Activated T-cell treated with anti-CD3 and anti-CD28 coated beads, Interleukin-2, amount 50 U/mL, for 72 hours (primary cell): ENCODE measurements around the gene NUP205. TPM values are rescaled to one million over a fixed set of nuclear protein-coding genes. Genes with fewer than 3 reads are reported as not detected.

Experiments
- ATAC-seq, 2 donors: fragments of 150-1000 bp; cut with Tn5 transposase; replicated peaks in 1 of 2; 2 replicates each; pipeline ENCODE4 v1.10.0; 2021; ENCODE audit warnings: moderate library complexity in 2 of 2, mild to moderate bottlenecking in 1 of 2
- DNase-seq, 2 donors: peaks; one replicate each; pipeline ENCODE4 v3.0.0; 2021 to 2022; ENCODE audit warnings: mixed read lengths in 1 of 2
- H3K27ac Mint-ChIP-seq: one replicate; pipeline ENCODE4 v1.8.0; 2022; ENCODE audit warnings: mild to moderate bottlenecking, moderate library complexity, mixed read lengths
- H3K27me3 Mint-ChIP-seq: one replicate; pipeline ENCODE4 v1.8.0; 2022; ENCODE audit warnings: low read depth, mixed read lengths
- H3K36me3 Mint-ChIP-seq, 2 donors: one replicate each; pipeline ENCODE4 v1.8.0; 2022; ENCODE audit warnings: mixed read lengths in 2 of 2, mild to moderate bottlenecking in 1 of 2; ENCODE audit not compliant: insufficient read depth in 2 of 2
- H3K4me1 Mint-ChIP-seq: one replicate; pipeline ENCODE4 v1.8.0; 2022; ENCODE audit warnings: low read depth, mixed read lengths
- H3K4me3 Mint-ChIP-seq, 2 donors: one replicate each; pipeline ENCODE4 v1.8.0; 2022; ENCODE audit warnings: mild to moderate bottlenecking in 2 of 2, mixed read lengths in 2 of 2, moderate library complexity in 2 of 2
- H3K9me3 Mint-ChIP-seq, 2 donors: one replicate each; pipeline ENCODE4 v1.8.0; 2022; ENCODE audit warnings: mixed read lengths in 2 of 2
- total RNA-seq, 2 donors: library from RNA; stranded (reverse); gene quantifications; one replicate each; pipeline ENCODE4 v1.2.3, GENCODE V29; 2022

The NUP205 gene
- total RNA-seq, 2 donors from 2014 or later = 76.6 to 79.8 TPM

DNA sequence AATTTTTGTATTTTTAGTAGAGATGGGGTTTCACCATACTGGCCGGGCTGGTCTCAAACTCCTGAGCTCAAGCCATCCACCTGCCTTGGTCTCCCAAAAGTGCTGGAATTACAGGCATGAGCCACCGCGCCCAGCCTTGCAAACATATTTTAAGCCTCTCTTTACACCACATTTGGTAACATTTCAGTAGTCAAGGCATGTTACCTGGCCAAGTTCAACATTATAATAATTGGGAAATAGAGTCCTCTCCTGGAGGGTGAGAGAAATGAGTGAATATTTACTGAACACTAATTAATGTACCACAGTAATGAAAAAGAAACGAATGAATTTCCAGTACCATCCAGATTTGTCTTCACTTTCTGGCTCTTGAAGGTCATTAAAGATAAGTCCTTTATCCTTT is 37.8 kb upstream of the NUP205 start:
- Mint-ChIP-seq H3K9me3 (no peaks in the 10 kb centered on the region), H3K4me1 (no peaks in the 10 kb centered on the region), H3K36me3 (no peaks in the 10 kb centered on the region), H3K4me3 (no peak overlapping the region), H3K27me3 (no peaks in the 10 kb centered on the region), H3K27ac (no peak overlapping the region)
- ATAC-seq (no peak), DNase-seq (no peak)

DNA sequence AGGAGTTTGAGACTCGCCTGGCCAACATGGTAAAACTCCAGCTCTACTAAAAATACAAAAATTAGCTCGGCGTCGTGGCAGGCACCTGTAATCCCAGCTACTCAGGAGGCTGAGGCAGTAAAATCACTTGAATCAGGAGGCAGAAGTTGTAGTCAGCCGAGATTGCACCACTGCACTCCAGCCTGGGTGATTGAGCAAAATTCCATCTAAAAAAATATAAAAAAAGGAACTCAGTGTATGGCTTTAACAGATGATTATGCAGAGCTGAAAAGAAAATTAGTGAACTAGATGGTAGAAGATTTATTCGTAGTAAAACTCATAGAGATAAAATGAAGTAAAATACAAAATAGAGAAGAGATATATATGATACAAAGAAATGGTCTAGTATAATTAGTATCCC is 35.2 kb upstream of the NUP205 start:
- no peak for DNase-seq
- H3K4me1 Mint-ChIP-seq = no peaks in the 10 kb centered on the region
- H3K4me3 Mint-ChIP-seq = no peak overlapping the region
- no peaks in the 10 kb centered on the region for H3K27me3 Mint-ChIP-seq
- H3K36me3 Mint-ChIP-seq = no peaks in the 10 kb centered on the region
- no peak for ATAC-seq
- no peak overlapping the region for H3K27ac Mint-ChIP-seq
- H3K9me3 Mint-ChIP-seq = no peaks in the 10 kb centered on the region

DNA sequence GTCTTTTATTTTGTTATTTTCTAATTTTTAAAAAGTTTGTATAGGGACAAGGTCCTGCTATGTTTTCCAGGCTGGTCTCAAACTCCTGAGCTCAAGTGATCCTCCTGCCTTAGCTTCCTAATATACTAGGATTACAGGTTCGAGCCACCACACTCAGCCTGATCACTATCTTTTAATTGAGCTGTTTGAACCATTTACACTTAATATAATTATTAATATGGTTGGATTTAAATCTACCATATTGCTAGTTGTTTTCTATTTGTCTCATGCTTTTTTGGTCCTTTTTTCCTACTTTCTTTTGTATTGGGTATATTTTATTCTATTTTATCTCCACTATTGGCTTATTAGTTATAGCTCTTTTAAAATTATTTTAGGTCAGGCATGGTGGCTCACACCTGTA is 34.6 kb upstream of the NUP205 start:
- DNase-seq (no peak), ATAC-seq (no peak)
- Mint-ChIP-seq H3K27ac (no peak overlapping the region), H3K27me3 (no peaks in the 10 kb centered on the region), H3K4me1 (no peaks in the 10 kb centered on the region), H3K9me3 (no peaks in the 10 kb centered on the region), H3K4me3 (no peak overlapping the region), H3K36me3 (no peaks in the 10 kb centered on the region)

GRCh38 chr7:135525426-135525825 is 32.3 kb upstream of the NUP205 start:
- no peak overlapping the region for H3K27ac Mint-ChIP-seq
- H3K27me3 Mint-ChIP-seq = no peaks in the 10 kb centered on the region
- no peak overlapping the region for H3K4me3 Mint-ChIP-seq
- no peaks in the 10 kb centered on the region for H3K4me1 Mint-ChIP-seq
- H3K9me3 Mint-ChIP-seq = no peaks in the 10 kb centered on the region
- DNase-seq (no peak), ATAC-seq (no peak)
- no peaks in the 10 kb centered on the region for H3K36me3 Mint-ChIP-seq

DNA sequence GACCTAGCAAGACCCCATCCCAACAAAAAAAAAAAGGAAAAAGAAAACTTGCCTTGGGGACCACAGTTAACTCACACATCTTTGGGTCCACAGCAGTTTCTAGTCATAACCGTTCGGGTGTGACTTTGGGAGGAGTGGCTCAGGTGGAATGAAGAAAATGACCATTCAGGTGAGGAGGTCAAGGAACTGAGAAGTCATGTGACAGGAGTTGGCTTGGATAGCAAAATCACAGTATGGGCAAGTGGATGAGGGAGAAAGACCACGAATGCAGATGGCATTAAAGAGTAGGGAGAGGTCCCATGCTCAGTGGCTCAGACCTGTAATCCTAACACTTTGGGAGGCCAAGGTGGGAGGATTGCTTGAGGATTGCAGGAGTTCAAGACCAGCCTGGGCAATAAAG is 30.7 kb upstream of the NUP205 start:
- no peak overlapping the region for H3K27ac Mint-ChIP-seq
- no peaks in the 10 kb centered on the region for H3K4me1 Mint-ChIP-seq
- no peaks in the 10 kb centered on the region for H3K9me3 Mint-ChIP-seq
- DNase-seq (no peak), ATAC-seq (no peak)
- no peaks in the 10 kb centered on the region for H3K27me3 Mint-ChIP-seq
- H3K36me3 Mint-ChIP-seq = no peaks in the 10 kb centered on the region
- H3K4me3 Mint-ChIP-seq = no peak overlapping the region

GRCh38 chr7:135536150-135536549 is 21.6 kb upstream of the NUP205 start:
- H3K4me3 Mint-ChIP-seq = no peak overlapping the region
- peaks cover 18% of the 10 kb centered on the region for H3K27me3 Mint-ChIP-seq
- no peaks in the 10 kb centered on the region for H3K36me3 Mint-ChIP-seq
- ATAC-seq = no peak
- no peak overlapping the region for H3K27ac Mint-ChIP-seq
- no peaks in the 10 kb centered on the region for H3K4me1 Mint-ChIP-seq
- DNase-seq = no peak
- H3K9me3 Mint-ChIP-seq = no peaks in the 10 kb centered on the region

DNA sequence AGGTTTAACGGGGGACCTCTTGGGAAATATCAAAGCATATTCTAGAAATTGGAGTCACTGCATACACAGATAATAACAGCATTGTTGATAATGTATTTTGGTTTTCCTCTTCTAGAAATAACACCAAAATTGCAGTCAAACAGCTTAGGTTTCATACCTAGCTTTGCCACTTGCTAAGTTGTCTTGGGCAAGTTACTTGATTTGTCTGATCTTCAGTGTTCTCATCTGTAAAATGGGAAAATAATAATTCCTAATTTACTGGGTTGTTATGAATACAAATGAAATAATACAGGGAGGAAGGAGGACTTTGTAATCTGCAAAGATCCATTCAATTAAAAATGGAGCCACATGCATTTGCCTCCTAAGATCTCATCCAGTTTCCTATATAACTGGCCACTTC is 20.3 kb upstream of the NUP205 start:
- Mint-ChIP-seq H3K27ac (no peak overlapping the region), H3K9me3 (no peaks in the 10 kb centered on the region), H3K36me3 (no peaks in the 10 kb centered on the region), H3K4me1 (no peaks in the 10 kb centered on the region), H3K4me3 (no peak overlapping the region), H3K27me3 (peaks cover 18% of the 10 kb centered on the region)
- ATAC-seq (no peak), DNase-seq (no peak)

DNA sequence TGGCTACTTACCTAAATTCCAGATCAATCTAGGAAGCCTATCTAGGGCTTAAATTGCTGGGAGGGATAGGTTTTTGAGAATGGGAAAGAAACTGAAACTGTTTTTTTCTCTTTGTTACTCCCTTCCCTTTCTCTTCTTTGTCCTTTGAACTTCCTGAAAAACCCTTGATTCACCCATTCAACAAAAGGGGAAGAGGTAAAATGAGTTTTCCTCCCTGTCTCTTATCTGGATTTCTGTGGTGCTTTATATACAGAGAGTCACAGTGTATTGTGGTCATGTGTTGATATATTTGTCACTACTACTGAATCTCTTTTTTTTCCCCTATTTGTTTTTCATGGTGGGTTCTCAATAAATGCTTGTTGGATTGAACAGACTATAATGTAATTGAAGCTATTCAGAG is 19.8 kb upstream of the NUP205 start:
- no peak overlapping the region for H3K4me3 Mint-ChIP-seq
- no peaks in the 10 kb centered on the region for H3K9me3 Mint-ChIP-seq
- H3K36me3 Mint-ChIP-seq = no peaks in the 10 kb centered on the region
- H3K4me1 Mint-ChIP-seq = no peaks in the 10 kb centered on the region
- DNase-seq = no peak
- no peak for ATAC-seq
- H3K27me3 Mint-ChIP-seq = peaks cover 18% of the 10 kb centered on the region
- H3K27ac Mint-ChIP-seq = no peak overlapping the region

DNA sequence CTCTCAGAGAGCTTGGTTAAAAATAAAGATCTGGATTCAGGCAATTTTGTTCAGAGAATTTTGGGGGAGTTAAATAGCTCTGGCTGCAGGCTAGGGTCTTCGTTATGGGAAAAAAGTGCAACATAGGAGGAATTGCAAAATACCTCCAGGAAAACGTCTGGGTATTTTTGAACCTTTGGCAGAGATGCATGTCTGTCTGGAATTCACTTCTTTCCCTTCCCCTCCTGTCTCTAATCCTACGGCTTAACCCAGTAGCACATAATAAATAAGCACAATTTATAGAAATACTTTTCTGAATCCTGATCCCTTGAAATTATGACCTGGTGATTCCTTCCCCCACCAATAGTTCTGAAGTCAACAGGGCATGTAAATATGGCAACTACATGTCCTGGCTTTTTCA is 19.3 kb upstream of the NUP205 start:
- Mint-ChIP-seq H3K9me3 (no peaks in the 10 kb centered on the region), H3K4me1 (no peaks in the 10 kb centered on the region), H3K36me3 (no peaks in the 10 kb centered on the region), H3K27me3 (peaks cover 18% of the 10 kb centered on the region), H3K27ac (no peak overlapping the region), H3K4me3 (no peak overlapping the region)
- ATAC-seq (no peak), DNase-seq (no peak)

- Mint-ChIP-seq H3K4me3 (no peak overlapping the region), H3K36me3 (no peaks in the 10 kb centered on the region), H3K27me3 (peaks cover 18% of the 10 kb centered on the region), H3K27ac (no peak overlapping the region), H3K9me3 (no peaks in the 10 kb centered on the region), H3K4me1 (no peaks in the 10 kb centered on the region)
- no peak for ATAC-seq
- DNase-seq = no peak
Measured at GRCh38 chr7:135539629-135540028, 18.1 kb upstream of the NUP205 start.

DNA sequence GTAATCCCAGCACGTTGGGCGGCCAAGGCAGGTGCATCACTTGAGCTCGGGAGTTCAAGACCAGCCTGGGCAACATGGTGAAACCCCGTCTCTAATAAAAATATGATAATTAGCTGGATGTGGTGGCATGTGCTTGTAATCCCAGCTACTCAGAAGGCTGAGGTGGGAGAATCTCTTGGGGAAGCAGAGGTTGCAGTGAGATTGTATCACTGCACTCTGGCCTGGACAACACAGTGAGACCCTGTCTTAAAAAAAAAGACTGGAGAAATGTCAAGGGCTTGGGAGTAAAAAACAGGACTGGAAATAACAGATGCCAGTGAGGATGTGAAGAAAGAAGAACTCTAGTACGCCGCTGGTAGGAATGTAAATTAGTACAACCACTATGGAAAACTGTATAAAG is 16.7 kb upstream of the NUP205 start:
- Mint-ChIP-seq H3K4me3 (no peak overlapping the region), H3K27ac (no peak overlapping the region), H3K9me3 (no peaks in the 10 kb centered on the region), H3K27me3 (peaks cover 18% of the 10 kb centered on the region), H3K36me3 (no peaks in the 10 kb centered on the region), H3K4me1 (no peaks in the 10 kb centered on the region)
- ATAC-seq (no peak), DNase-seq (no peak)

GRCh38 chr7:135550196-135550595 is 7.5 kb upstream of the NUP205 start:
- Mint-ChIP-seq H3K4me1 (no peaks in the 10 kb centered on the region), H3K36me3 (no peaks in the 10 kb centered on the region), H3K4me3 (no peak overlapping the region), H3K9me3 (no peaks in the 10 kb centered on the region), H3K27ac (no peak overlapping the region), H3K27me3 (peaks cover 9% of the 10 kb centered on the region)
- ATAC-seq (no peak), DNase-seq (no peak)

GRCh38 chr7:135552148-135552547 is 5.6 kb upstream of the NUP205 start:
- Mint-ChIP-seq H3K36me3 (no peaks in the 10 kb centered on the region), H3K9me3 (no peaks in the 10 kb centered on the region), H3K27ac (no peak overlapping the region), H3K27me3 (peaks cover 13% of the 10 kb centered on the region), H3K4me1 (no peaks in the 10 kb centered on the region), H3K4me3 (no peak overlapping the region)
- DNase-seq (no peak), ATAC-seq (no peak)

- Mint-ChIP-seq H3K27ac (no peak overlapping the region), H3K27me3 (peaks cover 8% of the 10 kb centered on the region), H3K9me3 (no peaks in the 10 kb centered on the region), H3K4me3 (no peak overlapping the region), H3K36me3 (no peaks in the 10 kb centered on the region), H3K4me1 (no peaks in the 10 kb centered on the region)
- DNase-seq = no peak
- no peak for ATAC-seq
Measured at GRCh38 chr7:135553346-135553745, 4.4 kb upstream of the NUP205 start.
